ENCODE measurements around the gene TEKT5.

Gene TEKT5

DNA sequence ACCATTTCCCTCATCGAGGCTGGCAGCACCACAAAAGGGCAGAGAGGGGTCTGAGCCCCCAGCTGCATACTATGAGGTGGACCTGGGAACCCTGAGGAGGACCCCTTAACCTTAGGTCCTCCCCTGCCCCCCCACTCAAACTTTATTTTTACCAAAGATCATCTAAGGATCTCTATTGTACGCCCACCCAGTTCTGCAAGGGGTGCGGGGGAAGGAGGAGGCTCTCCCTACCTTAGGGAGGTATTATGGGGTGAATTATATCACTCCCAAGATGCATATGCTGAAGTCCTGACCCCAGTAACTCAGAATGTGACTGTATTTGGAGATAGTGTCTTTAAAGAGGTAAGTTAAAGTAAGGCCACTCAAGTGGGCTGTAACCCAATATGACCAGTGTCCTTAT, 87.6 kb downstream of the TEKT5 start:
- DNase-seq = no peak

DNA sequence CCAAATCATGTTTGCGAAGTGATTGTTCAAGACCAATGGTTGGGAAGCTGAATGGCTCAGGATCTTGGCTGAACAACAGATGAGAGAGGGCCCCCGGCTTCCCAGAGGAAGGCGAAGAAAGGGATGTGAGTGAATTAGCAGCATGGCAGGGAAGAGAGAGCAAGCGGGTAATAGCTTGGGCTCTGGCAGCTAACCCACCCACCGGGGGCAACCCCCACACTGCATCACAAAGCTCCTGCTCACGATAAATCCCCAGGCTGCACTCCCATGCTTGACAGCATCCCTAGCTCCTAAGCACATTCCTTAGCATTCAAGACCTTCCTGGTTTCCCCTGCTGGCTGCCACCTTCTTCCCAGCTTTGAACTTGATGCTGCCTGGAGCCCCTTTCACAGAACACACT, 88.1 kb downstream of the TEKT5 start:
- no peak for DNase-seq

DNA sequence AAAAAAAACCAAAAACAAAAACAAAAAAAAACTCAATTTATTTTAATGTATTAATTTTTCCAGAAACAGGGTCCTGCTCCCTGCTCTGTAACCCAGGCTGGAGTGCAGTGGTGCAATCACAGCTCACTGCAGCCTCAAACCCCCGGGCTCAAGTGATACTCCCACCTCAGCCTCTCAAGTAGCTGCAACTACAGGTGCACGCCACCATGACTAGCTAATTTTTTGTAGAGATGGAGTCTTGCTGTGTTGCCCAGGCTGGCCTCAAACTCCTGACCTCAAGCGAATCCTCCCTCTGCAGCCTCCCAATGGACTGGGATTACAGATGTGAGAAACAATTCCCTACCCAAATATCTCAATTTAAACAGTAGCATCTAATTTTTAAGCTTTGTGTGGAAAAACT, 89.1 kb downstream of the TEKT5 start:
- no peak for DNase-seq

DNA sequence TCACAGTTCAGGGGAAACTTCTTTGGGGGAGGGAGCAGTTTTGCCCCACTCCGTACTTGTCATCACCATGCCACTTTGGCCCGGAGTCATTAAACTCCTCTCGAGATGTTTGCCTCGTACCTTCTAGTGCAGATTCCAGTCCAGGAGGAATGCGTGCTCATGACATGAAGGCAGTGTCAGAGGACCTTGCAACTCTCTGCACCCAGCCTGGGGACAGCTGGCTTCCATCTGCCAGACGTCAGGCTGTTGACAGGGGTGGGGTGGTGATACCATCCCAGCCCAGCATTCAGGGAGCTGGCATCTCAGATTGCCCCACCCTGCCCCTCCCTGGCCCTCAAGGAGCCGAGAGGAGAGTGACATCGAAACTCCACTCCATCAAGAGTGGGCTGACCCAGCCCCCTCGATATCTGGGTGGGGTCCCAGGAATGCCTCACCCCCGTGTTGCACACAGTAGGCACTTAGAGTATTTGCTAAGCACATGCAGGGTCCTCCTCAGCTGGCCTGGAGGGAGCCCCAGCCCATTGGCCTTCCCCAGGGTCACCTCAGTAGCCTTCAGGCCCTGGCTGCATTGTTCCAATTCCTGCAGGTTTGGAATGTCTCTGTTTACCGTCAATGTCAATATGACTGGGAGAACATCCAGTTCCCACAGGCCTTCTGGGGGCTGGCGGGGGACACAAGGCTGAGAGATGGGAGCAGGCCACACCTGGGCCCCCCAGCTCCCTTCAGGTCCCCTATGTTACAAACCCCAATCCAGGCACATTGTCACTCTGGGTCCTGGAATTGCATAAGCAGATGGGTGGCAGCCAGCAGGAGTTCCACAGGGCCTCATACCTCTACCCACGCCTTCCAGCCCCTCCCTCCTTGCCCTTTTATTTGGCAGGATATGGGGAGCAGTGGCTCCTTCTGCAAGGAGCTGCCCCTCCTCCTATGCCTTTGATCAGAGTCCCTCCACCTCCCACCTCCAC, 93.0 kb downstream of the TEKT5 start:
- no peak for DNase-seq

DNA sequence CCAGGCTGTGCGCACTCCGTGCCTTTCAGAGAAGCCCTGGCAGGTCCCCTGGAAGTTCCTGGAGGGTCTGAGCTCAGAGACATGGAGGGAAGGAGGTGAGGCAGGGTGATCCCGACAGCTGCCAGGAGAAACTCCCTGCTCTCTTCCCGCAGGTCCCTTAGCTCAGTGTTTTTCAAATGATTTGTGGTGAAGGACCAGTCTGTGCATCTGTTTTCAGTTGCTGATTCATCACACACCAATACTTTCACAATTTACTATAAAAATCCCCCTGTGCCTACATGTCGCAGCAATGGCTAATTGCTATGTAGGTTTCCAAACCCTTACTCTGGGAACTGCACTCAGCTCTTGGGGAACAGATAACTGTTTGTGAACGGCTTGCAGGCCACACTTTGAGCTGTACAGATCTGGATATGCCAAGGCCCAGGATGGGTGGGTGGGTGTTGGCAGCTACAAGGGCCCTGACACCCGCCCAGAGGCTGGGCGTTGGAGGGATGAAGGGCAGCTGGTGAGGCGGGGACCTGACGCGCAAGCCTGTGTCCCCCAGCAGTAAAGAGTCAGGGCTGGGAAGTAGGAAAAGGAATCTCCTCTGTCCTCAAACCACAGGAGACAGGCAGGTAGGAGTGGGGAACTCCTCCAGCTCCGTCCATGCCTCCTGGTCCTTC, 93.8 kb downstream of the TEKT5 start:
- no peak for DNase-seq

DNA sequence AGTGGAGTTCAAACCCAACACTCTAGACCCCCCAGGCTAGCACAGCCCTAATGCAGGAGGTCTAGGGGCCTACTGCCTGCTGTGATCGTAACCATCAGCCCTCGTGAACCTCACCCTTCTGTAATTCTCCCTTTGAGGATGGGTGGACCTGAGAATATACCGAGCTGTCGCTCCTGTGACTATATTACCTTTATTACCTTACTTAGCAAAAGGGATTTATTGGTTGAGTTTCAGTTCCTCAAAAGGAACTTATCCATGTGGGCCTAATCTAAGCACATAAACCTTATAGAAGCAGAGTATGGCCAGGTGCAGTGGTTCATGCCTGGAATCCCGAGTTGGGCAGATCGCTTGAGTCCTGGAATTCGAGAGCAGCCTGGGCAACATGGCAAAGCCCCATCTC, 95.1 kb downstream of the TEKT5 start:
- no peak for DNase-seq

DNA sequence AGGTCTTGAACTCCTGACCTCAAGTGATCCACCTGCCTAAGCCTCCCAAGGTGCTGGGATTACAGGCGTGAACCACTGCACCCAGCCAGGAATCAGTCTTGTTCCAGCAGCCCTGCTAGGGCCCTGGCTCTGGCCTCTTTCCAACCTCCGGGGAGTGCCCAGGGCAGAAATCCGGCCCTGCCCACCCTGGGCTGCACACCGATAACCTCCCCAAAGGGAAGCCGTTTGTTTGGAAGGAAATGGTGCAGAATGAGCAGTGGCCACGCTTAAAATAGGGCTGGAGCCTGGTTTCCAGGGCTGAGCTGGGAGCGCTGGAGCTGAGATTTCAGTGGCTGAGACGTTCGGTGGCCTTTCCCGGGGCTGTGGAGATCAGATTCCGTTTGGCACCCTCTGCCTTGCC, 96.6 kb downstream of the TEKT5 start:
- no peak for DNase-seq

DNA sequence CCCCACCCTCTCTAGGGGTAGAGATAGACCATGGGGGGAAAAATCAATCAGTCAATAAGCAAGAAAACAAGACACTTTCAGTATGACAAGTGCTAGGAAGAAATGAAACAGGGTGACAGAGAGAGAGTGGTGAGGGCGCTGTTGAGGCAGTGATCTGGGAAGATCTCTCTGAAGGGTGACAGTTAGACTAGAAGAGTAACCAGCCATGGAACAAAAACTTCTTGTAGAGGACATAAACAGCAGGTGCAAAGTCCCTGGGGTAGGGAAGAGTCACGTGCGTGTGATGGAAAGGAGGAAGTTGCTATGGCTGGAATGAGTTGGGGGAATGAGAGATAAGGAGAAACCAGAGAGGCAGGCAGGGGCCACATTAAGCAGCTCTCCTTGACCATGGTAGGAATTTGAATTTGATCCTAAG, 97.5 kb downstream of the TEKT5 start:
- no peak for DNase-seq

DNA sequence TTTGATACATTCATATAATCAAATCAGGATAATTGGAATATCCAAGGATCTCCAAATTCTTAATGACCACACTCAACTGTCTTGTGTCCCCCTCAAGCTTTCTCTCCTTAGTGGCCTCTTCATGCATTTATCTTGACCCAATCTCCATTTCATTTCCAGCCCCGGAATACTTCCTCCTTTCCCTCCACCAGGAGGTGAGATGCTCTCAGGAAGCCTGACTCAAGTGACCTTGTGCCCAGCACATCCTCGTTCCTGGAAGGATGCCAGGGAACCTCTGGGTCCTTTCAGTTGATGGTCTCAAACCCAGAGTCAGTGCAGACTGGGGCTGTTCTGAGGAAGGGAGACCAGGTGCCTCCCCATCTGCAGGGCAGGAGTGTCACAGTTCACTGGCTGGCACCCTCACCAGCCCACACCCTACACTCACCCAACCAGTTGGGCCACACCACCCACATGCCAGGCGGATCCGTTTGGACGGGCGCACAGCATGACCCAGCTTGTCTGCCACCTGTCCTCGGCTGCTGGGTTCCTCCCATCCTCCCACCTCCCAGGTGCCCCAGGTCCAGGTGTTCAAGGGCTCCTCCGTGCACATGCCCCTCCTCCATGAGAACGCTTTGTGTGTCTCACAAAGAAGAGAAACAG, 100.3 kb downstream of the TEKT5 start:
- DNase-seq = peak; percentile 34

DNA sequence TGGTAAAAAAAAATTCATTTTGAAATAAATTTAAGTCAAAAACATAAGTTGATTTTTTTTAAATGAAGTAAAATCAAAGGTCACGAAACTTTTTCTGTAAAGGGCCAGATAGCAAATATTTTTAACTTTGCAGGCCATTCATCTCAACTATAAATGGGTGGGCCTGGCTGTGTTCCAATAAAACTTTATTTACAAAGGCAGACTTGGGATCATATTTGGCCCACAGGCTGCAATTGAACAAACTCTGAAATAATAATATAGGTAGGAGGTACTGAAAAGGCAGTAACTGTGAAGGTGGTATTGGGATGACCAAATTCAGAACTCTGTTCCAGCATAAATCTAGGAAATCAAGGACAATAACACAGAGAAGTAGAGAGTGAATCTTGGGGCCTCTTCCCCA, 102.1 kb downstream of the TEKT5 start:
- DNase-seq = no peak

DNA sequence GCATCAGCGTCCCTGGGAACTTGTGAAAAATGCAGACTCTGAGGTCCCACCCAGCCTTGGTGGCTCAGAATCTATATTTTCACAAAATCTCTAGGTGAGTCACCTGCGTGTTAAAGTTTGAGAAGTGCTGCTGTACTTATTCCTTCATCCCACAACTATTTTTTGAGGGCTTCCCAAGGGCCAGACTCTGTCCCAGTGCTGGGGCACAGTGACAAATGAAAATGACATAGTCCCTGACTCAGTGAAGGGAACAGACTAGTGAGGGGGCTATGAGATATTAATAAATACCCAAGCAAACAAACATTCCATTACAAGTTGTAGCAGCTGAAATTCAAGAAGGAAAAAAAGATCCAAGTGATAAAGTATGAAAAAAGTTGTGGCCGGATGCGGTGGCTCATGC, 104.4 kb downstream of the TEKT5 start:
- DNase-seq = no peak

DNA sequence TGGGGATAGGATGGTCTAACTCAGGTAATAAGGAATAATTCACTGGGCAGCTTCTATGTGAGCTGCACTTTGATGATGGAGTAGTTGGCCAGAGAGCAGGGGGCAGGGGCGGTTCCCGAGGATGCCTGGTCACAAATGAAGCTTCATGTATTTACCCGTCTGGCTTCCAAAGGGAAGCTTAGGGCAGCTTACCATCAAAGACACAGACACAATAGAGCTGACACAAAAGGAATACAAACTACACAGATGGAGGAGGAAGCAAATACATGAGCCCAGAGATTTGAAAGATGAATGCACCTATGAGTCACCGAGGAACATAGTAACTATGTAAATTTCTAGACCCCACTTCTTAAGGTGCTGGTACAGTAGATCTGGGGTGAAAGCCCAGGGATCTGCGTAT, 105.6 kb downstream of the TEKT5 start:
- no peak for DNase-seq

DNA sequence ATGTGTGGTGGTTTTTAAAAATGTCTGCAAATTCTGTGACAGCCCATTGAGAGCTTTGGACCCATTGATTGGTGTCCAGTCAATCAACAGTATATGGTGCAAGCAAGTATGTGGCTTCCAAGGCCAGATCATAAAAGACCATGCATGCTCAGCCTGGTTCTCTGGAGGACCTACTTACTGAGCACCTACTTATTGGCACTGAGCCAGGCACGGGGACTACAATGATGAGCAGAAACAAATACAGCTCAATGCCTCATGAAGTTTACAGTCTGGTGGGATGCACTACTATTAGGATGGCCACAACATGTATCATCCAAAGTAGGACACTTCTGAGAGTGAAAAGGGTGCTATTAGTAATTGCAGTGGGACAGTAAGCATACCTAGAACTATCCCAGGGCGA, 107.1 kb downstream of the TEKT5 start:
- DNase-seq = no peak

DNA sequence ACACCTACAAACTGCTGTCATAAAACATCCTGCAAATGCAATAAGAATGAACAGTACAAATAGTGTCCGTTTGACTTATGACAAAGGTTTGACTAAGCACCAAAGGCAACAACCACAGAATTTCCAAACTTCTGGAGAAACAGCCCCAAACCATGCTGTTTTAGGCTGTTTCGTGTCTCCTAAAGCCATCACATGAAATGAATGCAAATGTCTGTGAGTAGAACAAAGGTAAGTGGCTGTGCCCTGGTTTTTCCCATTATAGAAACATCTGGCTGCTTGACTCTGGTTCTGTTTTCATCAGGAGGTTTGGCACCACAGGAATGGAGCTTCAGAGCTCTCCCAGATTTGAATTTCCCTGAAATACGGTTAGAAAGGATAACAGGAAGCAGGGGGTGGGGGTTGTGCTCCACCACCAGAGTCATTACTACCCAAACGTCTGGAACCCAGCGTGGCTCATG, 109.7 kb downstream of the TEKT5 start:
- DNase-seq = no peak

DNA sequence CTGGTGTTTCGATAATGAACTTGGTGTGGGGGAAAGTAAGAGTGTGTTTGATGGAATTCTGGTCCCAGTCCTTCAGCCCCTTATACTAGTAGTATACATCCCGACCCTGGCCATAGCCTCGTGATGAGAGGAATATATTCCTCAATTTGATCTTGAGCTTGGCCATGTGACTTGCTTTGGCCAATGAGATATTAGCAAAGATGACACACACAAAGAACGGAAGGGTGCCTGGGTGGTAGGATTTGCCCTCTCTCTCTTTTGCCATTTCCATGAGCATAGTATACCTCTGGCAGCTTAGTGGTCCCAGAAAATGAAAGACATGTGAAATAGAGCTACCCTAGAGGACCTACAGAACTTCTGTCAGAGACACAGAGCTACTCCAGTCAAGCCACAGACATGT, 111.5 kb downstream of the TEKT5 start:
- no peak for DNase-seq

DNA sequence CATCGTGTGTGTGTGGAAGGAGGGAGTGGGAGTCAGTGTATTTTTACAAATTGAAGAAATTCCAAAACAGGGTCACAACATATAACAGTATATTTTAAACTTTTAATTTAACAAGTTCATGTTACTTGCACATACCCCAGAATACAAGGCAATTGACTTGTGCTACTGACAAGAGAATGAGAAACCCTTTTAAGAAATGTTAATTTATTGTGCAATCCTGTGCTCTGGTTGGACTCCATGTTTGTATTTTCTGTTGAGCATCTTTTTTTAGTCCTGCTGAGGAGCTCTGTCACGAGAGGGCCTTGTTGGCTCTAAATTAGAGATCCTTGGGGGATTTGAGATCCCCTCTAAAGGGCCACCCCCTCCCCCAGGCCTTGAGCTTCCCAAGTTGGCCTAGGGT, 113.2 kb downstream of the TEKT5 start:
- DNase-seq = no peak

DNA sequence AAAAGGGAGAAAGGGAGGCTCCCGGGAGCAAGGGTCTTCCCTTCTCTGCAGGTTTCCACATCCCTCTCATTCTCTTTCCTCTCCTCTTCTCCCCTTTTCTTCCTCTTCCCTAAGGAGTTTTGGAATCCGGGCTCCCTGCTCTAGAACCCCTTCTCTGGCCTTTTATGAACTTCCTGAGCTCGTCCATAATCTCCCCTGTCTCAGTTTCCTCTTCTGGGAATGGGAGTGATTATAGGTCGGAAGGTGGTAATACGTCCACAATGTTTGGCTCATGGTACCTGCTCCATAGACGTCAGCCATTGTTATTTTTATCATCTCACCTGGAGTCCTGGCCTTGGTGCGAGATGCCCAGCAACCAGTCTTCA, 113.9 kb downstream of the TEKT5 start:
- DNase-seq = no peak

DNA sequence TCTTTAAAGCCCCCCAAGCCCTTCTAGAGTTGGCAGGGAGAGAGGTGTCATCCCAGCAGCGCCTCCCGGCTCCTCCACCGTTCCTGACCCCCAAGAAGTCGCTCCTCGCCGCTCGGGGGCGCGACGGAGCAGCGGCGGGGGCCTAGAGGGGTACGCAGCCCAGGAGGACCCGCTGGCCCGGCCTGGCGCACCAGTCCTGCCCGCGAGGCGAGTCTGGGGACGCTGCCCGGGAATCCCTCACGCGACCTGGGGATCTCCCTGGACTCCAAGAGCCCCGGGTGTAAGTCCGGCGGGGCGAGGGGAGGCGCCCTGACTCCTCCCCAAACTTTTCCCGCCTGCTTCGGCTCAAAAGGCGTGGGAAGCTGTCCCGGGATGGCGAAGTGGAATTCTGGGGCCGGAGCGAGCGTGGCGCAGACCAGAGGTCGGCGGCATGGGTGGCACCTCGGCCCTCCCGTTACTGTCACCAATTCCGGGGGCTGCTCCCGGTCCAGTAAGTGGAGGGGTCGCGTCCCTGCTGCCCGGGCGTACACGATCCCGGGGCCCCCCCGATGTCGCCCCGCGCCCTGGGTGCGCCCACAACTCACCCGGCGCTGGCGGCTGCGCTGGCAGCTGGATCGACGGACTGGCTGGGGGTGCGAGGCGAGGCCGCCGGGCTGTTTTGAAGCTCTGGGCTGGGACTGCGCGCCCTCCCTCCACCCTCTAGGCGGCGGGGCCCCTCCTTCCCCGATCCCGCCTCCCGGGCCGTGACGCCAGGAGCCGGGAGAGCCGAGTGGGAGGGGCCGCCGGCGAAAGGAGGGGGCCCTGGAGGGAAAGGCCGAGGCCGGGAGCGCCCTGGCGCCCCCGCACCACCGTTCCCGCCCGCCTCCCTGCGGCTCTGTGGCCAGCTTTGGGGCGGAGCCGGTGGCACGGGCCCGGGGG, 114.5 kb downstream of the TEKT5 start, which contains the start of gene EMP2:
Gene EMP2, minus strand, starts transcription at position 634 of the 918 bp plus-strand sequence. CDS start 32,981 bp downstream, outside the sequence.
- peak; percentile 33 for DNase-seq

DNA sequence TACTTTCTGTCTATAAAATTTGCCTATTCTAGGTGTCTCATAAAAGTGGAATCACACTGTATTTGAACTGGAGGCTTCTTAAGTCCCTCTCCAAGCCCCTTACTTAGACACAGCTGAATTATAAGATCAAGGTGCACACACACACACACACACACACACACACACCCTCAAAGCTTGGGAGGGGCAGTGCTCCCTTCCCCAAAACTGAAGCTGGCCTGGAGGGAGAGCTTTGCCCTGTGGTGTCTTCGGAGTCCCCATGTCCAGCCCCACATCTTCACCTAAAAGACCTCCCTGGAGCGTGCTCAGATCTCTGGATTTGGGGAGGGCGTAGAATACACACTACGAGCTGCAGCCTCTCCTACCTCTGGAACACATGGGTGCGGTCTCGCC, 115.2 kb downstream of the TEKT5 start:
- no peak for DNase-seq

DNA sequence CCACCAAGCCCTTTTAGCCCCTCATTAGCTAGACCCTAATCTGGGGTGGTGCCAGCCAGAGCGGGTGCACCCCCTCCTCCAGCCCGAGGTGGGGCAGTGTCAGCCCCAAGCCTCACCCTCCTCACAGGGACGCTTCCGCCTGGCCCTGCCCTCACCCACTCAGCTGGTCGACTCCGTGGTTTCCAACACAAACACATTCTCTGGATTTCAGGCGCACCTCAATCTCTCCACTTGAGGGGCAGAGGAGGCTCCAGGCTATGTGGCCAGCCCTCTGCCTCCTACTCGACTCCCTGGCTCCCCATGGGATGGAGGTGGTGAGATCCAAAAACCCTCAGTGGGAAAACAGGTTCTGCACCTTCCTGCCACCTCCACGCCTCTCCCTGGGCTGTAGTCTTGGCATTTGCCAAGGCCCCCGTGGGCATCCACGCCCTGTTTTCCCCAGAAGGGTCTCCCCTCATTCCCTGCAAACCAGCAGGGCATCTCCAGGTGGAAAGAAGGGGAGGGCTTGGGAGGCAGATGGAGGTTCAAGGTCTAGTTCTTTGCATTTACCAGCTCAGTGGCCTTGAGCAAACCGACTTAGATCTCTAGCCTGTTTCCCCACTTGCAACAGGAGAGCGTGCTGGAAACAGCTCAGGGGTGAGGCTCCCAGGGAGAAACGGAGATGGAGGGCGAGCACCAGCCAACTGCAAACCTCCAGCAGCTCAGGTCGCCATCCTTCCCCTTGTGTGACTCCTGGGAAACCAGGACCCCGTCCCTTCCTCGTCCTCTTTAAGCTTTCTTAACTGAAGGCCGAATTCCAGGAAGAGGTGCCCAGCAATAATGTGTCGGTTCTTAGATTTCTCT, 116.0 kb downstream of the TEKT5 start:
- DNase-seq = no peak

Data from NCI-H69 (cell line).